Cardiac fibroblast (primary cell): Measurements from ENCODE around the gene ATAD1.
"Not testable (repeated sequence)": the region's sequence is repeated elsewhere in the genome, so short reads cannot be mapped to it uniquely, and the experiment has no call there.

Experiments used
- DNase-seq, 2 donors: peaks; one replicate each; pipeline versions ENCODE4 v3.0.0 to v3.0.0-alpha.2; 2010; ENCODE audit warnings: low read depth in 2 of 2
- H3K4me3 ChIP-seq, 2 donors: replicated peaks in 1 of 2; 1 replicate in 1 of 2; 2 replicates in 1 of 2; pipeline ENCODE4 v1.5.1; 2011; ENCODE audit warnings: low read depth in 2 of 2, low read length in 2 of 2, mild to moderate bottlenecking in 2 of 2, moderate library complexity in 1 of 2
- TF ChIP-seq, protein P1 (sequence below): IDR thresholded peaks from one replicate; pipeline ENCODE4 v1.5.1; 2011; ENCODE audit warnings: low read depth, mild to moderate bottlenecking, low read length, inconsistent platforms

Gene ATAD1

GRCh38 chr10:87818505-87819288, 671 bp upstream of the ATAD1 start:
- H3K4me3 ChIP-seq: peak overlapping the region; percentile 78 to 86
- TF ChIP-seq, protein P1, sequence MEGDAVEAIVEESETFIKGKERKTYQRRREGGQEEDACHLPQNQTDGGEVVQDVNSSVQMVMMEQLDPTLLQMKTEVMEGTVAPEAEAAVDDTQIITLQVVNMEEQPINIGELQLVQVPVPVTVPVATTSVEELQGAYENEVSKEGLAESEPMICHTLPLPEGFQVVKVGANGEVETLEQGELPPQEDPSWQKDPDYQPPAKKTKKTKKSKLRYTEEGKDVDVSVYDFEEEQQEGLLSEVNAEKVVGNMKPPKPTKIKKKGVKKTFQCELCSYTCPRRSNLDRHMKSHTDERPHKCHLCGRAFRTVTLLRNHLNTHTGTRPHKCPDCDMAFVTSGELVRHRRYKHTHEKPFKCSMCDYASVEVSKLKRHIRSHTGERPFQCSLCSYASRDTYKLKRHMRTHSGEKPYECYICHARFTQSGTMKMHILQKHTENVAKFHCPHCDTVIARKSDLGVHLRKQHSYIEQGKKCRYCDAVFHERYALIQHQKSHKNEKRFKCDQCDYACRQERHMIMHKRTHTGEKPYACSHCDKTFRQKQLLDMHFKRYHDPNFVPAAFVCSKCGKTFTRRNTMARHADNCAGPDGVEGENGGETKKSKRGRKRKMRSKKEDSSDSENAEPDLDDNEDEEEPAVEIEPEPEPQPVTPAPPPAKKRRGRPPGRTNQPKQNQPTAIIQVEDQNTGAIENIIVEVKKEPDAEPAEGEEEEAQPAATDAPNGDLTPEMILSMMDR: no peak
- peak in 1 of 2 donors; percentile 45 for DNase-seq

GRCh38 chr10:87816898-87817608, 973 bp downstream of the ATAD1 start:
- peak overlapping the region; percentile 78 to 86 for H3K4me3 ChIP-seq
- DNase-seq: peak in 1 of 2 donors; percentile 15
- TF ChIP-seq, protein P1: no peak

DNA sequence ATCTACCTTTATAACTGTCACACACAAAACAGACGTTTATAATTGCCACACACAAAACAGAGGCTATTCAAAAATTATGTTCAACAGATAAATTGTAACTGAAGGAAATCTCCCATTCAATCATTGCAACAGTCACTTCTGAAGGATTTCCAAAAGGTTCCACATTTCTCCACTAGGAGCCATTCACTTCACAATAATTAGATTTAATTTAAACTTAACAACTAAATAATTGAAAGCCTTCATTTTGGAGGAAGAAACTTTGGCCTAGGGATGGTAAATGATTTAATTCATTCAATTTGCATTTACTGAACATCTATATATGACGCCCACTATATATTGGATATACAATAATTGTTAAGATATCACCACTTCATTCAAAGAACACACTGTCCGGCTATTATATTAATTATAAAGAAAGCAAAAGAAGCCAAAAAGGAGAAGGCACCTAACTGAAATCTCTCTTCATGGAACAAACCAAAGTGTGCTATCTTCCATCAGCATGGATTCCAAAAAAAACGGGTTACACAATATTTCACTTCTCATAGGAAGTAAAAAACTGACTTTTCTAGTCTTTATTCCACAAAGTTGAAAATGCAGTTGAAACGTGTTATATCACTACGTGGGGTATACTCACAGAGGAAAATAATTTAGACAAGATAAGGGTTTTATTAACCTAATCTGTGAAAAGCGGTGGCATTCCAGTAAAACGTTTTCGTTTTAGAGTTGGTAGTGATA, 1.7 kb downstream of the ATAD1 start:
- H3K4me3 ChIP-seq: peak overlapping the region in 1 of 2 donors; percentile 86
- no peak for DNase-seq
- TF ChIP-seq, protein P1: no peak

GRCh38 chr10:87804939-87805569, 13.0 kb downstream of the ATAD1 start:
- no peak overlapping the region for H3K4me3 ChIP-seq
- TF ChIP-seq, protein P1: no peak
- no peak for DNase-seq

DNA sequence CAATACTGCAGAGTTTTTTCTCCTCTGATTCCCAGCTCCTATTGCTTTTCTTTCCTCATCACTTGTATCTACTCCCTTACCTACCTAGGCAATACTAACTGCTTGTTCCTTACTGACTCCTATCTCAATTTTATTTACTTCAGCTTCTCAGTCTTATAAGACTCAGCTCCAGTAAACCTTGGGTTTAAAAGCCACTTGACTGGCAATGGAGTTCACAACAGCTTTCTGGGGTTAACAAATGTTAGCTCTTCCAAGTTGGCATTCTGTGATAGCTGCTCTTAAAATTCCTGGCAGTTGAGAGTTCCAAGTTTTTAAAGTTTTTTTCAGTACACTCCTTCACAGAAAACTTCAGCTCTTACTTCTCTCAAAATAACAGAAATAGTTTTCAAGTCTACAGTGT, 14.2 kb downstream of the ATAD1 start:
- TF ChIP-seq, protein P1: no peak
- DNase-seq: no peak
- no peak overlapping the region for H3K4me3 ChIP-seq

GRCh38 chr10:87803328-87803727, 14.7 kb downstream of the ATAD1 start:
- TF ChIP-seq, protein P1: no peak
- H3K4me3 ChIP-seq: no peak overlapping the region
- DNase-seq: no peak

DNA sequence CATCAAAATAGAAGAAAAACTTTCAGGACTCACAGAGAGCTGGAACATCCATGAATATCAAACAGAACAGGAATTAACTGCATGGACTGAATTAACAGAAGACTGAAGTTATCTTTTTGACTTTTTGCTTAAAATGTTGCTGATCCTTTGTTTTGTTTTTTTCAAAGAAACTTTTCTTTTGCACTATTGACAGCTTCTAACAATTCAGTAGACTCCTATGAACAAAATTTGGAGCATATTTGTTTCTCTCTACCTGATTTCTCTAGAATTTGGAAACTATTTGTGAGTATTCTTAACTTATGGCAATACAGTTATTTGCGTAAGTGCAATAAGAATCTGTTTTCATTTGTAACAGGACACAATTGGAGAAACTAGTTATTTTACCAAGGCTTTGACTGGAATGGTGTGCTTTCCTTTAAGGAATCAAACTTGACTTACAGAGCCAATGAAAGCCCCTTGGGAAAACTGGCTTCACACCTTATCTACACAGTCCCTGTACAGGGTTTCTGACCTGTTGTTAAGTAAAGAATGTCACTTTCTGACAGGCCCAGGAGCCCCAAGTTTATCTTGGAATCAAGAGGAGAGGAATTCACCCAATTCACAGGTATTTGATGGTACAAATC, 16.1 kb downstream of the ATAD1 start:
- not testable (repeated sequence) for DNase-seq, H3K4me3 ChIP-seq
